HG03565 (cell line): Measurements from ENCODE around the gene TENT5C.

Experiments
- ATAC-seq: cut with Tn5 transposase; IDR thresholded peaks from one replicate; pipeline ENCODE4 v1.9.1; 2021; ENCODE audit warnings: mild to moderate bottlenecking, moderate library complexity; ENCODE audit not compliant: unreplicated experiment

TENT5C gene

DNA sequence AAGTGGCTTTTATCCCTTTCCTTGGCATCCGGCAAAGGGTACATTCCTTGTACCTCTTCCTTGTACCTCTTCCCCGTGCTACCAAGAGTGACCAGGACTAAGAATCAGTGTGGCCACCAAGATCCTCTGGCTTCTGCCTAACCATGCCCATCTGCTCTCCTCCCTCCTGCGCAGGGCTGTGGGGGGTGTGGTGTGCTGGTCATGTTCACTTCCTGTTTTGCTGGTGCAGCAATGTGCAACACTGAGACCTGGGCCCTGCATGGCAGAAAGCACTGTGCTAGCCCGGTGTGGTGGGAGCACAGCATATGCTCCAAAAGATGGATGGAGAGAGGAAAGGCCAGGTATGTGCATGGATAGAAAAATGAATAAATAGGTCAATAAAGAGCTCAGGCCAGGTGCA is 33.3 kb upstream of the TENT5C start:
- no peak for ATAC-seq

DNA sequence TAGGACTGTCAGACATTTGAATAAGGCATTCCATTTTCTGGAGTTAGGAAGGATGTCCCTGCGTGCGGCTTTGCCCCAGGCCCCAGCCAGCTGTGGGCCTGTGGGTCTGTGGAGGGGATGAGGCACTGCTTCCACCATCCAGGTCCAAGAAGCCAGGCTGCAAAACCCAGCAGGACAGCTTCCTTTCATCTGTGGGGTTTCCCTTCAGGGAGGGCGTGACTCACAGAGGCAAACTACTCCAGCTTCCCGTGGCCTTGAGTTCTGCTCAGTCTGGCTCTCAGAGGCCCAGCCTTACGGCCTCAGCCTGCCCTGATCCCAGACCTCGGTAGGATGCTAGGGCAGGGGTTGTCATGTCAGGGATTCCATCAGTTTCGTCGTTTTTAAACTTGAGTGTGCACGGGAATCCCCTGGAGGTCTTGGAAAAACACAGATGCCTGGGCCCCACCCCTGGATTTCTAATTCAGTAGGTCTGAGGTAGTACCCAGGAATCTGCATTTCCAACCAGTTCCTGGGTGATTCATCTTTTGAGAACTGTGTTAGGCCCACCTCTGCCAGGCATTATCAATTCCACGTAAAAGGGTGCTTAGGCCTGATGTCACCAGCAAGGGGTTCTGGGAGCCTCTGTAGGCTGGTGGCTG is 32.3 kb upstream of the TENT5C start:
- ATAC-seq: no peak

DNA sequence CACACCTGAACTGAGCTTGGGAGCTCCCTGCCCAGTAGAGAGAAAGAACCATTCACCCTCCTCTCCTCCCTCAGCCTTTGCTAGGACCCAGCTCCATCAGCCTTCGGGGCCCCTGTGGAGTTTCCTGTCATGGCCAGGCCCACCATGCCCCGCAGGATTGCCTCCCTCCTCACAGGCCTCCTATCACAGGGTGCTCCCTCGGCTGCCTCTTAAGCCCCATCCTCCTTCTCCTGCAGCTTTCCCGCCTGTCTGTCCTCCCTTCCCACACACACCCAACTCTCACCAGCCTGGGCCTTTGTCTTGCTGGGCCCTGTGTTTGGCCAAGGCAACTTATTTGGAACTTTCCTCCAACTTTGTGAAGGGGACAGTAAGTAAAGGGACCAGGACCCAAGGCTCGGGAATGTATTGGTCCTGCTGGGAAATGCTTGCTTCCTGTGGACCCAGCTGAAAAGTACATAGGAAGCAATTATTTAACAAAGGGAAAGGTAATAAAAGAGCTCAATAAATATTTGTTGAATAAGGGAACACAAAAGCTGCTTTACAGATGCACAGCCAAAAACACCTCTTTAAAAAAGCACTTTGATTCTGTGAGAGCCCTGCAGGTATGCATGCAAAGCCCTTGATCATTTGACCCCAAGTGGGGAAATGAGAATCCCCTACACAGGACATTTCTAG is 31.6 kb upstream of the TENT5C start:
- no peak for ATAC-seq

- ATAC-seq: no peak
These were observed 30.1 kb upstream of the TENT5C start for GRCh38 chr1:117575586-117576225.

- ATAC-seq: no peak
These were observed 29.6 kb upstream of the TENT5C start for GRCh38 chr1:117576236-117576635.

DNA sequence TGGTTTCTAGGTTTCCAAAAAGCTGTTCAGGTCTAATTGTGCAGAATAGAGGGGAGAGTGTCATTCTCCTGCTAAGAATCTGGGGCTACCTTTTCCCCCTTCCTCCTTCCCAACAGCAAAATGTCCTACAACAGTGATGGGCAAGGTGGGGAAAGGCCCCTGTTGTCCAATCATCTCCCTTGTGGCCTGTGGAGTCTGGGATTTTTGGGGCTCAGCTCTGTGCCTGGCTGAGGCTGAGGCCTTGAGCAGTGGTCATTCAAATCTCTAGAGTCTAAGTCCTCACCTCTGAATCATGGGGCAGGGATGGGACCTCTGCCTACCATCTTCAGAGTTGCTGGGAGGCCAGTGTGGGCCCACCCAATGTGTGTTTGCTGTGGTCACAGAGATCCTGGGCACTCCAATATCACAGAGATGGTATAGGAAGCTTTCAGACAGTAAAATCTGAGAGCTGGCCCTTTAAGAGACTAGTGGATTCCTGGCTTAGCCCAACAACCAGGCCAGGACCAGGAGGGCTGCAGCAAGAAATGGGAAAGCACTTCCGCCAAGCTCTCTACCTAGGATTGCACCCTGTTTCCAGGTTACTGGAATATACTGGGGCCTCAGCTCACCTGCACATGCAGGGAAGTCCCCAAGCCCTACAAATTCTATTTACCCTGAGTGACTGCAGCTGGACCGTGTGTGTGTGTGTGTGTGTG is 28.5 kb upstream of the TENT5C start:
- no peak for ATAC-seq

- no peak for ATAC-seq
These were observed 27.4 kb upstream of the TENT5C start for GRCh38 chr1:117578466-117578865.

- no peak for ATAC-seq
These were observed 26.5 kb upstream of the TENT5C start for GRCh38 chr1:117579221-117579906.

GRCh38 chr1:117580436-117580835 is 25.4 kb upstream of the TENT5C start:
- ATAC-seq: no peak

DNA sequence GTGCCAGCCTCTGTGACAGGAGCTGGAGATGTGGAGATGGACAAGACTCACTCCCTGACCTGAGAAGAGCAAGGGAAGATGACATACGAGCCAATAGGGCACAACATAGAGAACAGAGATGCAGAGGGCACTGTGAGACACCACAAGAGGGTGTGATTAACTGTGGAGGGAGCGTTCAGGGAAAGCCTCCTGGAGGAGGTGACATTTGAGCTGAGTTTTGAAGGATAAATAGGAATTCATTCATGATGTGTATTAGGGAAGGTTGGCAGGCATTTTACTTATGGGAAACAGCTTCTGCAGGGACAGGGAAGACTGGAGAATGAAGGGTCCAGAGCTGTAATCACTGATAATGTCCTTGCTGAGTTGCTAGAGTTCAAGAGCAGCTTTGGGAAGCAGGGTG is 25.0 kb upstream of the TENT5C start:
- no peak for ATAC-seq

- ATAC-seq: no peak
These were observed 24.4 kb upstream of the TENT5C start for GRCh38 chr1:117581391-117581943.

GRCh38 chr1:117582451-117582850 is 23.4 kb upstream of the TENT5C start:
- no peak for ATAC-seq

DNA sequence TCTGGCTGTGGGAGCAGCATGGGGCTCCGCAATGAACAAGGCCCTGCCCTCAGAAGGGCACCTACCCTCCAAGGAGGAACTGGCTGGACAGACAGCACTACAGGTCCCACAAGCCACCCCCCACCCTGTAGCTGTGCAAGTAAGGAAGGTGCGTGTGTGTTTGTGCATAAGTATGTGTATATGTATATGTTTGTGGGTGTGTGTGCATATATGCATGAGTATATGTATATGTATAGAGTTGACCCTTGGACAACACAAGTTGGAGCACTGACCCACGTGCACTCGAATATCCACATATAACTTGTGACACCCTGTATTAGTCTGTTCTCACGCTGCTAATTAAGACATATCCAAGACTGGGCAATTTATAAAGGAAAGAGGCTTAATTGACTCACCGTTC is 22.6 kb upstream of the TENT5C start:
- no peak for ATAC-seq

DNA sequence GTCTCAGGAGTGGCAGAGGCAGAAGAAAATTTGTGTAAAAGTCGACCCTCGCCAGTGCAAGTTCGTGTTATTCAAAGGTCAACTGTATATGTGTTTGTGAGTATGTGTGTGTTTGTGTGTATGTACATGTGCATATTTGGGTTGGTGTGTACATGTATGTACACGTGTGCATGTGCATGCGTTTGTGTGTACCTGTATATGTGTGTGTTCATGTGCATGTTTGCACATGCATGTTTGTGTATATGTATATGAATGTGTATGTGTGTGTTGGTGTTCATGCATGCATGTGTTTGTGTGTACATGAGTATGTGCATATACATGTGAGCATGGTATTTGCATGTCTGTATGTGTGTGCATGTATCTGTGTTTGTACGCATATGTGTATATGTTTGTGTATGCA is 21.7 kb upstream of the TENT5C start:
- no peak for ATAC-seq

GRCh38 chr1:117585086-117585485 is 20.8 kb upstream of the TENT5C start:
- ATAC-seq: no peak

DNA sequence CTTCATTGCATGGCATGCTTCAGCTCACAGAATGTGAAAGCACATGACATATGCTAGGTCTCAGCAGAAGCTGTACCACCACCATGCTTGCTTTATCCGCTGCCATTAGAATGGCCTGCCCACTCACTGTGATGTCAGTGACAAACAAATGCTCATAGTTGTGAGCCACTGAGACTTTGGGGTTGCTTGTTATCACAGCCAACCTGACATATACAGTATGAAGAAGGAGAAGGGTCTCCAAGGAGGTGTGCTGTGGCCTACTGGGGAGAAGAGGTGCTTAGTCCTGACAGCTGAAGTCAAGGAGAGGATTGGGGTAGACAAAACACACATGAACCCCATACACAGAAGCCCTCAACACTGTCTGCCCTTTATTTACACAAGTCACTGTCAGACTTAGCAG is 19.5 kb upstream of the TENT5C start:
- no peak for ATAC-seq

DNA sequence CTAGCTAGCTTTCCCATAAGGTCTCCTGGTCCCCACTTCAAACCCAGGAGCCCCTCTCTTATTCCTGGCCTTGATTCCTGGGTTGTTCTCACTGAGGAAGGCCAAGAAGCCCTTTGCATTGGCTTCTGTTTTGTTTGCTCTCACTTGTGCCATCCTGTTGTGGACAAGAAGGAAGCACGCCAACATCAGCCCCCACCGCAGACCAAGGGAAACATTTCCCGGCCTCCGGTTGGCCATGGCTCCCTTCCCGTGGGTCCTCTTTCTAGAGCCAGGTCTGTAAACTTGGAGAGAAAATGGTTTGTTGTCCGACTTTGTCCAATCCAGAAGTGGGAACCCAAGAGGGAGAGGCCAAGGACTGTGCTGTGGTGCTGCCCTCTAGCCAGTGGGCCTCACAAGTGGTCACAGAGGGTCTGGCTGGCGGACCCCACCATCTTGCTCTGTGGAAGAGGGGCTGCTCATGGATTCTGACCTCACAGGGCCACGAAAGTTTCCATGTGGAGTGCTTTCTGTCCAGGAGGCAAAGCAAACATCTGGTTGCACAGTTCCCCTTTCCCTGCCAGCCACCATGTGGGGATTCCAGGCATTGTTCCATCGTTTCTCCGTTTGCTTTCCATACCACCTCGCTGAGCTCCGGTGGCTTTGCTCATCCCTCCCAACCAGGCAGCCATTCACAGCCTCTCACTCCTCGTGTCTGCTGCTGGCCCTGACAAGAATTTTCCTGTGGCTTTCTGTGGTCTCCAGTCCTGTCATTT is 18.9 kb upstream of the TENT5C start:
- no peak for ATAC-seq

DNA sequence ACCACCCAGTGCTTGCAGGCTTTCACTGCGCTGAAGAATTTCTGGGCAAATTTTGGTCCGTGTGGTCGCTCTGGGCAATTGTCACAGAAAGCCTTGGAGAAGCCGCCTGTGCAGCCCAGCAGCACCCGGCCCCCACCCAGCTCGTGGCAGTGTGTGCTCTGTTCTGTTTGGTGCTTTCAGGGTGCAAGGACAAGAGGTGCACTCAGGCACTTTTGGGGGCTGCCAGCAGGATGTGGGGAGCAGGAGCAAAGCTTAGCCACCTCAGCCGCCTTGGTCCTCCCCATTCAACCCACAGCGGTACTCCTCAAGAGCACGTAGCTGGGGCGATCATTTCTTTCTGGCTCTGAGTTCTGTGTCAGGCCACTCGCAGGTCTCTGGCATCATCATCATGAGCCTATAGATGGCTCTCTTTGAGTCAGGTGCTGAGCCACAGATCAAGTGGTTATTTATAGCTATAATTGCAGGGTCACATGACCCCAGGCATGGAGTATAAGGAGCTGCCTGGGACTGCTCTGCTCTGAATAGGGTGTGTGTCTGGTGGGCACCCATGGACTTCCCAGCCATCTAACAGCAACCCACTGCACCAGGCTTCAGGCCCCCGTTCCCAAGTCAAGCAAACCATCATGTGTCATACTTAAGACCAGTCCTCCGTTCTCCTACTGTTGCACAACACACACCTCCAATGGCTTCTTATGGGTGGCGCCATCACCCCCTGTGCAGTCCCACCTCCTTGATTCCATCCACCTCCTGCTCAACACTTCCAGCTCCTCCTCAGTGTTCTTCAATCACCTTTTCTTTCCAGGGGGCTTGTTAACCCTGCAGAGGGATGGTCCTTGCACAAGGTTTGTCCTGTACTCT is 18.1 kb upstream of the TENT5C start:
- ATAC-seq: no peak

DNA sequence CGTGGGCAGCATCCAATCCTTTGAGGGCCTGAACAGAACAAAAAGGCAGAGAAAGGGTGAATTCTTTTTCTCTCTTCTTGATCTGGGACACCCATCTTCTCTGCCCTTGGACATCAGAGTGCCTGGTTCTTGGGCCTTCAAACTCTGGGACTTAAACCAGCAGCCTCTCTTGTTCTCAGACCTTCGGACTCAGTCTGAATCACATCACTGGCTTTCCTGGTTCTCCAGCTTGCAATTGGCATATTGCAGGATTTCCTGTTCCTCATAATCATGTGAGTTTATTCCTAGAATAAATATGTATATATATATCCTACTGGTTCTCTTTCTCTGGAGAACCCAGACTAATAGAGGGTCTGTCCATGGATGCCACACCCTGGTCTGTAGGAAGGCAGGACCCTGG is 16.3 kb upstream of the TENT5C start:
- ATAC-seq: no peak
